Stimulated activated CD8-positive, alpha-beta memory T cell treated with anti-CD3 and anti-CD28 coated beads, Interleukin-4, amount 100 ng/mL, for 1 hour (primary cell): ENCODE data around the gene KCNK10.

ENCODE experiments used
- DNase-seq, 2 donors: peaks; one replicate each; pipeline ENCODE4 v3.0.0-alpha.2; 2020; ENCODE audit warnings: low read depth in 2 of 2, low spot score in 1 of 2

KCNK10 gene

GRCh38 chr14:88321692-88322503 lies 1.2 kb downstream of the KCNK10 start:
- no peak for DNase-seq

DNA sequence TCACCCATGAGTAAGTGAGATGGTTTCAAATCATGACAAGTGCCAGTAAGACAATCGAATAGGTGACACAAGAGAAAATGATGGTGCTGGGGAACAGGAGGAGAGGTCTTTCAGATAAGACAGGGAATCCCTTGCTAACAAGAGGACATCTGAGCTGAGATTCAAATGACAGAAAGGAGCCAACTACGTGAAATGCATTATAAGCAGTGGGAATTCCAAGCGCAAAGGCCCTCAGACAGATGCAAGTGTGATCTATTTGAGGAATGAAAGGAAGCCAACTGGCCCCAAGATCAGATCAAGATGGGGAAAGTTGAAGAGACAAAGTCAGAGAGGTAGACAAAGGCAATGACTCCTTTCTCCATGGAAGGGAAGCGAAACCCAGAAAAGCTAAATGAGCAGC lies 4.7 kb downstream of the KCNK10 start:
- no peak for DNase-seq

GRCh38 chr14:88316521-88316920 lies 6.5 kb downstream of the KCNK10 start:
- DNase-seq = no peak

DNA sequence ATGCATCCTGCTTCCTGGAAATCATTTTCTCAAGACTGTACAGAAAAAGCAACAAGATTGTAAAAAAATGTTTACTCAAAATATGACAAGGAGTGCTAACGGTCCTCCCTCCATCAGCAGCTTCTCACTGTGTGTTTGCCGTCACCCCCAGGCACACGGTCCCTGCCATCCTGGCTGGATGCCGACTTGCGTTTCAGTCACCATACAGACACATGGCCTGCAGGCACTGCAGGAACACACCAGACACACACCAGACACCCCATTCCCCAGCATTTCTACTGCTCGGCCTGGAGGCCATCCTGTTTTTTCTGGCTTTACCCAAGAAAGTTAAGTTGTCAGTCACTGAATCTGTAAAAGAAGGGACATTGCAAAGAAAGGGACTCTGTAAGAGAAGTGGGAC lies 10.8 kb downstream of the KCNK10 start:
- DNase-seq = no peak

- no peak for DNase-seq
Observed at GRCh38 chr14:88311780-88312179, 11.3 kb downstream of the KCNK10 start.

DNA sequence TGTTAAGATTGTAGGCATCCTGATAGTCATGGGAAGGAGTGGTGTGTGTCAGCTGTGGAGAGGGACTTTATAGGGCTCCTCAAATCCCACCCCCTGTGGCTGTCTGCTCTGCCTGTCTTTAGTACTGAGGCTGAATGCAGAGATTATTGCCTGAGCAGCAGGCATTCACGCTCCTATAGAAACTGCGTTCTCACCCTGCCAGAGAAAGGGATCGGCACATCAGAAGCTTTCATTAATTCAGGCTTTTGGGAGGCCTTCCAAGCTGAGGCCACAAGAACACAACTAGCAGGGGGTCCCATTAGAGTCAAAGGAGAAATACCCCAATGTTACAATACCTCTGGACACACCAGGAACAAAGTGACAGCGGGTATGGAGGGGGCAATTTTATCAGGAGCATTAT lies 12.6 kb downstream of the KCNK10 start:
- no peak for DNase-seq

DNA sequence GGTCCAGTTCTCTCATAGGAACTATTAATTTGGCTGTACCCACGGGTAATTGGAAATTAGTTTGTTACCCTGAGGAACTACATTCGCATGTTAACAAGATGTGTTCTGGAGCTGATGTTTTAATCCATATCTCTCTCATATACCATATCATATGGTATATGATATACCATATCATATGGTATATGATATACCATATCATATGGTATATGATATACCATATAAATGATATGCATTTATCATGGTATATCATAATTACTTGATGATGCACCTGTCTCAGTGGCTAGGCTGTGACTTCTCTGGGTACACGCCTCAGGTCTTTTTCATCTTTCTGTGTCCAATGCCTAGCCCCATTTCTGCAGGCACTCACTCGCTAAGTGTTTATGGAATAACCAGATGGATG lies 13.0 kb downstream of the KCNK10 start:
- no peak for DNase-seq

GRCh38 chr14:88305528-88306322 lies 17.3 kb downstream of the KCNK10 start:
- no peak for DNase-seq

DNA sequence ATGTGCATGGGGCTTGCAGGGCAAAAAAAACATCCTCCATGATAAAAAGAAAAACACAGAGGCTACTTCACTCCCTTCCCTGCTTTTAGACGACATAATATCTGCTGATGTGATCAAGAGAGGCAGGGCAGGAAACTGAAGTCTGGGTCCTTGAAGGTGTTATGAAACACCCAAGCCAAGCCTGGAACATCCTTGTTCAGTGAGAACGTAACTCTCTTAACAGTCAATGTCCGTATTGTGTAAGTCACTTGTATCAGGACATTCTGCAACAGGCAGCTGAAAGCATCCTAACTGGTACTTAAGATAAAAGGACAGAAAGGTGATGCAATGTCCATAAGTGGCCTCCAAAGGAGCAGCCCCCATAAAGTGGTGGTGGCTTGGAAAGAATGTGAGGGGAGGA lies 20.0 kb downstream of the KCNK10 start:
- DNase-seq = no peak

DNA sequence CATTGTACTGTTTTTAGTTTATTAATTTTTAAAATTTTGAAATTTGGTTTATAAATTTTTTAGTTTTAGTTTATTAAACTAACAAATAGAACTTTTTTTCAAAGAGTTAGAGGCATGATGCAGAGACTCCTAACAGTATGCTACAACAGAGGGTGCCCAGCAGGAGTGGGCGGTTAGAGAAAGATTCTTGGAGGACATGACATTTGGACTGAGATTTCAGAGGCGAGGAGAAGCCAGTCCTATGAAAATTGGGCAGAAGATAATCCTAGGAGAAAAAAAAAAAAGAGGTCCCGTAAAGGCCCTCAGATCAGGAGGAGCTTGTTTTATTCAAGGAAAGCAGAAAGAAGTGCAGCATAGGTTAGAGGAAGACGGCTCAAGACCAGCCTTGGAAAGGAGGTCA lies 21.7 kb downstream of the KCNK10 start:
- DNase-seq = no peak

DNA sequence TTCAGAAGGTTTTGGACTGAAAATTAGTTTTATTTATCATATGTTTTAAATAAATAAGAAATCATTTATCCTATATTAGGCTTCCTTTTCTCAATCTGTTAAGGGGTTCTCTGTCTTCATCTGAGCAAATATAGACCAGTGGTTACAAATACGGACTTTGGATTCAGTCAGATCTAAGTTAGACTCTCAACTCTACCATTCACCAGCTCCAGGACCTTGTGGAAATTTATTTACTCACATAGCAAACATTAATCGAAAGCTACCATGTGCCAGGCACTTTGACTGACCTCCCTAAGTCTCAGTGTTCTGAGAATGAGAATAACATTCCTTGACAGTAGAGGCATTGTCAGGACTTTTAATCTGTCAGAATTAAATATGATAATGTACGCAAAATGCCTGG lies 22.3 kb downstream of the KCNK10 start:
- DNase-seq = no peak

GRCh38 chr14:88299865-88300530 lies 23.1 kb downstream of the KCNK10 start:
- no peak for DNase-seq

- DNase-seq = no peak
Observed at GRCh38 chr14:88297306-88297705, 25.8 kb downstream of the KCNK10 start.

GRCh38 chr14:88296351-88296750 lies 26.7 kb downstream of the KCNK10 start:
- no peak for DNase-seq

DNA sequence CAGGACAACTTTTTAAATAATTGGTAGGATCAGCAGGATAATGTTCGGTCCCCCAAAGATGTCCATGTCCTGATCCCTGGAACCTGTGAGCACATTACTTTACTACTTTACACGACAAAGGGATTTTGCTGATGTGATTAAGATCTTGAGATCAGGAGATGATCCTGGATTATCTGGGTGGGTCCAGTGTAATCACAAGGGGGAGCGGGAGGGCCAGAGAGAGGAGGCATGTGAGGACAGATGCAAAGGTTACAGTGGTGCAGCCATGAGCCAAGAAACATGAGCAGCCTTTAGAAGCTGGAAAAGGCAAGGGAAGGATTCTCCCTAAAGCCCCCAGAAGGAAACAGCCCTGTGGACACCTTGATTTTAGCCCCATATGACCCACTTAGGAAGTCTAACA lies 33.1 kb downstream of the KCNK10 start:
- no peak for DNase-seq

DNA sequence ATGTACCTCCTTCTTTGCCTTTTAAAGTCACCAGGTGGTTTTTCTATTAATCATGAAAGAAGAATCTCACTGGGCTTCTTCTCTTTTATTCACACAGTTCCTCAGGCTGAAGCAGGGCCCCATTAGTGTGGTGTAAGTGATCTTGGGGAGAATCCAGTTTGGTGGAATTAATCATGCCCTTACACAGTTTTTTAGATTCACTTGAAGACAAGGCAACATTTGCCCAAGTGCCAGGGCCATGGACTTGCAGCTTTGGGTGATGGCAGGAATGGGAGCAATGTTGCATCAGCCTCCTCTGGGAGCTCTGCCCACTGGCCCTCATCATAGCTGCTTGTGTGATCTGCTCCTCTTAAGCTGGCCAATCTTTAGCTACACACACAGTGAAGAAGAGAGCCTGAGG lies 33.8 kb downstream of the KCNK10 start:
- no peak for DNase-seq

- DNase-seq = no peak
Observed at GRCh38 chr14:88286309-88286708, 36.8 kb downstream of the KCNK10 start.

- no peak for DNase-seq
Observed at GRCh38 chr14:88281447-88281846, 41.6 kb downstream of the KCNK10 start.

DNA sequence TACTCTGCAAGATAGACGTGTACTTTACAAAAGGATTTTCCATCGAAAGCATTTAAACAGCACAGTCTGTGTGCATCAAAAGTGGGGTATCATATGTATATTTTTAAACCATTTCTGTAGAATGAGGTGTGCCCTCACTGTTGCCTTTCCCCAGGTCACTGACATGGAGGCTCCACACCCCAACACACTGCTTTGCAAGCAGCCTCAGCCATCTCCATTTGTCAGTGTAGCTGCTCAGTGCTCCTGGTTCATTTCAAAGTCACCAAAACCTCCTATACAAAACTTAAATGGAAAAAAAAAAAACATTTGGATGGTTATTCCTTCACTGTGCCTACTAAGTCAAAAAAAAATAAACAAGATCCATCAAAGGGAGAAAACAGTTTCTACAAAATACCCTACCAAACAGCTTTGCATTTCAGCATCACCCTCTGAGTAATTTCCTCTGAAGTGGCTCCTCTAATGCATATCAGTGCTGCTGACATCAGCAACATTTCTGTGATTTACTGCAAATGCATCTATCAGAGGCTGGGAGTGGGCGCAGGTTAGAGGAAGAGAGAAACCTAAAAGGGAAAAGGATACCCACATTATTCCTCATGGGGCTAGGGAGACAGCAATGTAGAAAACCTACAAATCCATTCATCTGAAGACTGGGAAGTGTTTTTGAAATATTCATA lies 46.0 kb downstream of the KCNK10 start:
- no peak for DNase-seq

DNA sequence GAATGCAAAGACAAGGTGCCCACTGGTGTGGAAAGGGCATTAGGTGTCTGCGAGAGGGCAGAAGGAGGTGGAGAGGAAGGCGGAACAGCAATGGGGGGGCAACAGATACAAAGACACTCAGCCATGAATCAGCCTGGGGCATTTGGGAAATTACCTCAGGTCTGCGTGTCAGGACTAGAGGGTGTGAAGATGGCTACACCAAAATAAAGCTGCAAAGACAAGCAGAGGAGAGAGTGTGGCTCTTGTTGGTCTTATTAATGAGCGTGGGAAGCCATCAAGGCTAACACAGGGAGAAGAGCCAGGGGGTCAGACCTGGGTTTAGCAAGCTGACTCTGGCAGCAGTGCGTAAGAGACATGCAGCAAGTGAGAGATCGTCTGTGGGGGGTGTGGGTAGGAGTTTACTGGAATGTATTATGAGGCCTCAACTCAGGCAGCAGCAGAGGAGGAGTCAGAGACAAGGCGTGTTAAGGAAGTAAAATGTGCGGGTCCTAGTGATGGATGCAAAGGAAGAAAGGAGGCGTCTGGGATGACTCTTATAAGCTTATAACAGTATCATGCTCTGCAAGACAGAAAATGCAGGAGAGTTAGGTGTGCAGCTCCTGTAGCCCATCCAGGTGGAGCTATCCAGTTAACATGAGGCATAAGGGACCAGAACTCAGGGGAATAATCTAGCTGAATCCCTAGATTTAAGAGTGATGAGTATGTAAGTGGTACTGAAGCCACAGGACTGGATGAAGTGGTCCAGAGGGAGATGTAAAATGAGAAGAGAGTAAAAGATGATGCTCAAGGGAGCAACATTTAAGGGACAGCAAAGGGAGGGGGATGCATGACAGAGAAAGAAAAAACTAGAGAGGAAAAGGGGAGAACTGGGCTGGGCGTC lies 50.4 kb downstream of the KCNK10 start:
- no peak for DNase-seq
